Measurements from ENCODE around the gene RAB11FIP4. TPM values are rescaled to one million over a fixed set of nuclear protein-coding genes. Genes with fewer than 3 reads are reported as not detected.
A peak's percentile ranks its signal among the peaks of the same experiment; 100 is the strongest.

Gene RAB11FIP4
- total and polyA plus RNA-seq, 10 of the 15 experiments (the other 5 are each of a cell fraction or from before 2014, with no cell fraction given): 1.4 to 27.0 (median 17.6) TPM

DNA sequence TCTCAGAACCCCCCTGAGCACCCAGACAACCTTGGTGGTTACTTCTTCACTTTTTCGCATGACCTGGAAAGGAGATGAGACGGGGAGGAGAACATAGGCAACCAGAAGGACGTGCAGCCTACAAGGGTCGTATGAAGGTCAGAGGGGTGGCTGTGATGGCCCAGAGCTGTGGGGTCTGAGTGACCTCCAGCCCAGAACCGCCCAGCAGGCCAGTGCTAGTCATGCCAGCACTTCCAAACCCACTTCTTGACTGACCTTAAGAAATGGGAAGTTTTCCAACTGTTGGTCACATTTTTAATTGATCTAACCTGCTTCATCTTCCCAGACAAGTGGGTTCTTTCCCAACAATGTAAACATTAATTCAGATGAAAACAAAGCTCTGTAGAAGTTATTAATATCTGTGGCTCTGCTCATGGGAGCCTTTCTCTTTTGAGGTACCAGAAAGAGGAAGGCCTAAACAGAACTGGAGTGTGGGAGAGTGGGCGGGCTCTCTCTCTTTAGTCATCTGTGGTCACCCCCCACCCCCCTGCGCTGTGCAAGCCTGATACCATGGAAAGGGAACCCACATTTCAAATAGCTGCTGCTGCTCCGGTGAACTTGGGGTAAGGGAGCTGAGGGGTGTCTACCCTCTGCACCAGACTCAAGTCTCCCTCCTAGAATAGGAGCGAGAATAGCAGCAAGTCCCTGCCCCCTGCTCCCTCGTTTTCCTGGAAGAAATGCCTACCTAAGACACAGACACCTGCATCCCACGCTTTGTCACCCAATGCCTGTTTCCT is 101.6 kb downstream of the RAB11FIP4 start (continued):
- TF ChIP-seq MXI1 (IDR thresholded peaks at IDR 0.05; ENCODE audit: low read depth, low read length) (no peak), E4F1 (IDR thresholded peaks at IDR 0.05; ENCODE audit: borderline replicate concordance, partially characterized antibody) (no peak), SIN3A (IDR thresholded peaks at IDR 0.05; ENCODE audit: low read depth, low read length) (no peak), CHD1 (IDR thresholded peaks at IDR 0.05; ENCODE audit: low read depth, low read length) (no peak), ZNF207 (IDR thresholded peaks at IDR 0.05; ENCODE audit: borderline replicate concordance) (no peak), EZH2 (IDR thresholded peaks at IDR 0.05; ENCODE audit: borderline replicate concordance, control insufficient read depth, low read depth, low read length) (no peak), MYC (IDR thresholded peaks at IDR 0.05; ENCODE audit: insufficient read depth, insufficient read length, insufficient replicate concordance, low read length, severe bottlenecking) (no peak), TCF3 (IDR thresholded peaks at IDR 0.05; ENCODE audit: borderline replicate concordance, insufficient read depth, low read depth, low read length) (no peak), GATAD2B (conservative IDR thresholded peaks at IDR 0.05; ENCODE audit: low read depth) (no peak; the same call in none of the 2 replicates), POLR2A (IDR thresholded peaks at IDR 0.05; ENCODE audit: low read depth, low read length) (no peak), ELK1 (IDR thresholded peaks at IDR 0.05; ENCODE audit: low read depth, low read length) (no peak), DPF2 (IDR thresholded peaks at IDR 0.05) (peak; percentile 85), IRF4 (IDR thresholded peaks at IDR 0.05; ENCODE audit: low read depth, low read length) (peak; percentile 59; the same call in 1 of the 2 replicates), CBX5 (IDR thresholded peaks at IDR 0.05; ENCODE audit: low read depth) (no peak), ZNF24 (IDR thresholded peaks at IDR 0.05) (0 out of 2 replicates have a peak, but pooled peaks have one; percentile 32), SREBF1 (IDR thresholded peaks at IDR 0.05; ENCODE audit: low read length) (no peak), NFIC (IDR thresholded peaks at IDR 0.05; ENCODE audit: low read depth, low read length) (peak; percentile 80; the same call in 1 of the 2 replicates)
- TF ChIP-seq, protein P1, sequence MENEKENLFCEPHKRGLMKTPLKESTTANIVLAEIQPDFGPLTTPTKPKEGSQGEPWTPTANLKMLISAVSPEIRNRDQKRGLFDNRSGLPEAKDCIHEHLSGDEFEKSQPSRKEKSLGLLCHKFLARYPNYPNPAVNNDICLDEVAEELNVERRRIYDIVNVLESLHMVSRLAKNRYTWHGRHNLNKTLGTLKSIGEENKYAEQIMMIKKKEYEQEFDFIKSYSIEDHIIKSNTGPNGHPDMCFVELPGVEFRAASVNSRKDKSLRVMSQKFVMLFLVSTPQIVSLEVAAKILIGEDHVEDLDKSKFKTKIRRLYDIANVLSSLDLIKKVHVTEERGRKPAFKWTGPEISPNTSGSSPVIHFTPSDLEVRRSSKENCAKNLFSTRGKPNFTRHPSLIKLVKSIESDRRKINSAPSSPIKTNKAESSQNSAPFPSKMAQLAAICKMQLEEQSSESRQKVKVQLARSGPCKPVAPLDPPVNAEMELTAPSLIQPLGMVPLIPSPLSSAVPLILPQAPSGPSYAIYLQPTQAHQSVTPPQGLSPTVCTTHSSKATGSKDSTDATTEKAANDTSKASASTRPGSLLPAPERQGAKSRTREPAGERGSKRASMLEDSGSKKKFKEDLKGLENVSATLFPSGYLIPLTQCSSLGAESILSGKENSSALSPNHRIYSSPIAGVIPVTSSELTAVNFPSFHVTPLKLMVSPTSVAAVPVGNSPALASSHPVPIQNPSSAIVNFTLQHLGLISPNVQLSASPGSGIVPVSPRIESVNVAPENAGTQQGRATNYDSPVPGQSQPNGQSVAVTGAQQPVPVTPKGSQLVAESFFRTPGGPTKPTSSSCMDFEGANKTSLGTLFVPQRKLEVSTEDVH (IDR thresholded peaks at IDR 0.05; ENCODE audit: low read depth, partially characterized antibody): no peak
- TF ChIP-seq, protein P2, sequence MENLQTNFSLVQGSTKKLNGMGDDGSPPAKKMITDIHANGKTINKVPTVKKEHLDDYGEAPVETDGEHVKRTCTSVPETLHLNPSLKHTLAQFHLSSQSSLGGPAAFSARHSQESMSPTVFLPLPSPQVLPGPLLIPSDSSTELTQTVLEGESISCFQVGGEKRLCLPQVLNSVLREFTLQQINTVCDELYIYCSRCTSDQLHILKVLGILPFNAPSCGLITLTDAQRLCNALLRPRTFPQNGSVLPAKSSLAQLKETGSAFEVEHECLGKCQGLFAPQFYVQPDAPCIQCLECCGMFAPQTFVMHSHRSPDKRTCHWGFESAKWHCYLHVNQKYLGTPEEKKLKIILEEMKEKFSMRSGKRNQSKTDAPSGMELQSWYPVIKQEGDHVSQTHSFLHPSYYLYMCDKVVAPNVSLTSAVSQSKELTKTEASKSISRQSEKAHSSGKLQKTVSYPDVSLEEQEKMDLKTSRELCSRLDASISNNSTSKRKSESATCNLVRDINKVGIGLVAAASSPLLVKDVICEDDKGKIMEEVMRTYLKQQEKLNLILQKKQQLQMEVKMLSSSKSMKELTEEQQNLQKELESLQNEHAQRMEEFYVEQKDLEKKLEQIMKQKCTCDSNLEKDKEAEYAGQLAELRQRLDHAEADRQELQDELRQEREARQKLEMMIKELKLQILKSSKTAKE (IDR thresholded peaks at IDR 0.05; ENCODE audit: low read depth, poor library complexity, severe bottlenecking): peak; percentile 82
- TF ChIP-seq, protein P3, sequence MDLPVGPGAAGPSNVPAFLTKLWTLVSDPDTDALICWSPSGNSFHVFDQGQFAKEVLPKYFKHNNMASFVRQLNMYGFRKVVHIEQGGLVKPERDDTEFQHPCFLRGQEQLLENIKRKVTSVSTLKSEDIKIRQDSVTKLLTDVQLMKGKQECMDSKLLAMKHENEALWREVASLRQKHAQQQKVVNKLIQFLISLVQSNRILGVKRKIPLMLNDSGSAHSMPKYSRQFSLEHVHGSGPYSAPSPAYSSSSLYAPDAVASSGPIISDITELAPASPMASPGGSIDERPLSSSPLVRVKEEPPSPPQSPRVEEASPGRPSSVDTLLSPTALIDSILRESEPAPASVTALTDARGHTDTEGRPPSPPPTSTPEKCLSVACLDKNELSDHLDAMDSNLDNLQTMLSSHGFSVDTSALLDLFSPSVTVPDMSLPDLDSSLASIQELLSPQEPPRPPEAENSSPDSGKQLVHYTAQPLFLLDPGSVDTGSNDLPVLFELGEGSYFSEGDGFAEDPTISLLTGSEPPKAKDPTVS (IDR thresholded peaks at IDR 0.05; ENCODE audit: low read depth, low read length): no peak
